ENCODE measurements around the gene RFTN1.

GRCh38 chr3:16349986-16350596 is 163.4 kb downstream of the RFTN1 start:
- TF ChIP-seq CTCF (IDR thresholded peaks at IDR 0.05) (no peak), POLR2A (IDR thresholded peaks at IDR 0.05) (no peak)
